ENCODE results near the gene NXPH3.

NXPH3 gene

DNA sequence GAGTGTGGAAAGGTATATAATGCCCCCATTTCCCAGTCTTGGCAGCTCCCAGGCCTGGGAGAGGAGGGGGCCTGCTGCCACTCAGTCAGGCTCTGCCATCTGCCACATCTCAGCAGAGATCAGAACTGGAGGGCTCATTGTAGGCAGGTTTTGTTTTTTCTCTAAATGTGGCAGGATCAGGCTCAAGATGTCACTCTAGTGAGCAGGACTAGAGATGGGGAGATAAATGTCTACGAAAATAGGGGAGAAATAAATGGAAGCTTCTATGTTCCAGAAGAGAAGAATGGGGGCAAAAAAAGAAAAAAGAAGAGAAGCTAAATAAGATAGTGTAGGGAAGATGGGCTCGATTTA lies 13.9 kb downstream of the NXPH3 start:
- Histone ChIP-seq H3K4me3 (ENCODE audit: low read depth in 1 of 2, low read length in 2 of 2) (no peak overlapping the region), H3K27ac (ENCODE audit: low read depth, low read length) (no peak overlapping the region), H3K36me3 (ENCODE audit: control insufficient read depth in 1 of 2, insufficient read depth in 2 of 2, low read length in 2 of 2) (peaks cover 2 to 4% of the 10 kb centered on the region in 2 donors), H3K9me3 (ENCODE audit: control insufficient read depth in 1 of 2, low read length in 2 of 2) (no peaks in the 10 kb centered on the region), H3K4me1 (ENCODE audit: control insufficient read depth in 1 of 2, insufficient read depth in 2 of 2, low read length in 2 of 2) (peaks cover 0 to 3% of the 10 kb centered on the region in 2 donors), H3K27me3 (ENCODE audit: control insufficient read depth in 1 of 2, insufficient read depth in 2 of 2, low read length in 2 of 2) (no peaks in the 10 kb centered on the region), H3K9ac (ENCODE audit: low read depth in 1 of 2, low read length in 2 of 2) (no peak overlapping the region)

GRCh38 chr17:49590874-49591273 lies 15.2 kb downstream of the NXPH3 start:
- Histone ChIP-seq H3K4me3 (ENCODE audit: low read depth in 1 of 2, low read length in 2 of 2) (no peak overlapping the region), H3K27ac (ENCODE audit: low read depth, low read length) (no peak overlapping the region), H3K9ac (ENCODE audit: low read depth in 1 of 2, low read length in 2 of 2) (no peak overlapping the region), H3K9me3 (ENCODE audit: control insufficient read depth in 1 of 2, low read length in 2 of 2) (no peaks in the 10 kb centered on the region), H3K36me3 (ENCODE audit: control insufficient read depth in 1 of 2, insufficient read depth in 2 of 2, low read length in 2 of 2) (peaks cover 4 to 7% of the 10 kb centered on the region in 2 donors), H3K4me1 (ENCODE audit: control insufficient read depth in 1 of 2, insufficient read depth in 2 of 2, low read length in 2 of 2) (peaks cover 0 to 4% of the 10 kb centered on the region in 2 donors), H3K27me3 (ENCODE audit: control insufficient read depth in 1 of 2, insufficient read depth in 2 of 2, low read length in 2 of 2) (no peaks in the 10 kb centered on the region)

- Histone ChIP-seq H3K27ac (ENCODE audit: low read depth, low read length) (no peak overlapping the region), H3K27me3 (ENCODE audit: control insufficient read depth in 1 of 2, insufficient read depth in 2 of 2, low read length in 2 of 2) (no peaks in the 10 kb centered on the region), H3K4me1 (ENCODE audit: control insufficient read depth in 1 of 2, insufficient read depth in 2 of 2, low read length in 2 of 2) (peaks cover 0 to 18% of the 10 kb centered on the region in 2 donors), H3K36me3 (ENCODE audit: control insufficient read depth in 1 of 2, insufficient read depth in 2 of 2, low read length in 2 of 2) (peaks cover 8% of the 10 kb centered on the region in 2 donors), H3K9ac (ENCODE audit: low read depth in 1 of 2, low read length in 2 of 2) (no peak overlapping the region), H3K9me3 (ENCODE audit: control insufficient read depth in 1 of 2, low read length in 2 of 2) (no peaks in the 10 kb centered on the region), H3K4me3 (ENCODE audit: low read depth in 1 of 2, low read length in 2 of 2) (no peak overlapping the region)
These were observed 16.6 kb downstream of the NXPH3 start for GRCh38 chr17:49592263-49592662.

- peaks cover 20 to 25% of the 10 kb centered on the region in 2 donors for H3K36me3 ChIP-seq (ENCODE audit: control insufficient read depth in 1 of 2, insufficient read depth in 2 of 2, low read length in 2 of 2)
- H3K27me3 ChIP-seq (ENCODE audit: control insufficient read depth in 1 of 2, insufficient read depth in 2 of 2, low read length in 2 of 2): no peaks in the 10 kb centered on the region
- H3K9ac ChIP-seq (ENCODE audit: low read depth in 1 of 2, low read length in 2 of 2): no peak overlapping the region
- H3K4me3 ChIP-seq (ENCODE audit: low read depth in 1 of 2, low read length in 2 of 2): no peak overlapping the region
- H3K4me1 ChIP-seq (ENCODE audit: control insufficient read depth in 1 of 2, insufficient read depth in 2 of 2, low read length in 2 of 2): peaks cover 8 to 29% of the 10 kb centered on the region in 2 donors
- H3K9me3 ChIP-seq (ENCODE audit: control insufficient read depth in 1 of 2, low read length in 2 of 2): no peaks in the 10 kb centered on the region
- no peak overlapping the region for H3K27ac ChIP-seq (ENCODE audit: low read depth, low read length)
These were observed 19.7 kb downstream of the NXPH3 start for GRCh38 chr17:49595328-49595727.

GRCh38 chr17:49595980-49596379 lies 20.3 kb downstream of the NXPH3 start:
- no peak overlapping the region for H3K27ac ChIP-seq (ENCODE audit: low read depth, low read length)
- H3K27me3 ChIP-seq (ENCODE audit: control insufficient read depth in 1 of 2, insufficient read depth in 2 of 2, low read length in 2 of 2): no peaks in the 10 kb centered on the region
- no peaks in the 10 kb centered on the region for H3K9me3 ChIP-seq (ENCODE audit: control insufficient read depth in 1 of 2, low read length in 2 of 2)
- peaks cover 26 to 30% of the 10 kb centered on the region in 2 donors for H3K36me3 ChIP-seq (ENCODE audit: control insufficient read depth in 1 of 2, insufficient read depth in 2 of 2, low read length in 2 of 2)
- H3K9ac ChIP-seq (ENCODE audit: low read depth in 1 of 2, low read length in 2 of 2): no peak overlapping the region
- H3K4me1 ChIP-seq (ENCODE audit: control insufficient read depth in 1 of 2, insufficient read depth in 2 of 2, low read length in 2 of 2): peaks cover 8 to 29% of the 10 kb centered on the region in 2 donors
- H3K4me3 ChIP-seq (ENCODE audit: low read depth in 1 of 2, low read length in 2 of 2): no peak overlapping the region

- Histone ChIP-seq H3K4me1 (ENCODE audit: control insufficient read depth in 1 of 2, insufficient read depth in 2 of 2, low read length in 2 of 2) (peaks cover 8 to 29% of the 10 kb centered on the region in 2 donors), H3K27me3 (ENCODE audit: control insufficient read depth in 1 of 2, insufficient read depth in 2 of 2, low read length in 2 of 2) (no peaks in the 10 kb centered on the region), H3K36me3 (ENCODE audit: control insufficient read depth in 1 of 2, insufficient read depth in 2 of 2, low read length in 2 of 2) (peaks cover 31 to 37% of the 10 kb centered on the region in 2 donors), H3K27ac (ENCODE audit: low read depth, low read length) (no peak overlapping the region), H3K4me3 (ENCODE audit: low read depth in 1 of 2, low read length in 2 of 2) (no peak overlapping the region), H3K9ac (ENCODE audit: low read depth in 1 of 2, low read length in 2 of 2) (no peak overlapping the region), H3K9me3 (ENCODE audit: control insufficient read depth in 1 of 2, low read length in 2 of 2) (no peaks in the 10 kb centered on the region)
These were observed 21.1 kb downstream of the NXPH3 start for GRCh38 chr17:49596613-49597244.

DNA sequence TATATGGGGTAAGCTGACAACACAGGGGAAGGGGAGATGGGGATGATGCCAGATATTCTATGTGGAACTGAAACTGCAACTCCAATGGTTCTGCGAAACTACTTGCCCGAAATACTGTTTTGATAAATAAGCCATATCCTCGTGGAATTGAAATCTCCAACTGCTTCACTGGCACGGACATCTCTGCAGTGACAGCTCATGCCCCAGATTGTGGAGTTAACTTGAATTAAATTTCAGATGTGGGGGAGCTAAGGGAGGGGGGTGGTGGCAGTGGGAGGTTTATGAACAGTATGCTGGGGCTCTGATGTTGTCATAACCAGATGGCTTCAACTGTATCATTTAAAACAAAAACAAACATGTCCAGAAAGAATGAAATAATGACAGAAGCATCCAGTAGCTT lies 21.8 kb downstream of the NXPH3 start:
- Histone ChIP-seq H3K4me1 (ENCODE audit: control insufficient read depth in 1 of 2, insufficient read depth in 2 of 2, low read length in 2 of 2) (peaks cover 8 to 29% of the 10 kb centered on the region in 2 donors), H3K9me3 (ENCODE audit: control insufficient read depth in 1 of 2, low read length in 2 of 2) (no peaks in the 10 kb centered on the region), H3K27ac (ENCODE audit: low read depth, low read length) (no peak overlapping the region), H3K36me3 (ENCODE audit: control insufficient read depth in 1 of 2, insufficient read depth in 2 of 2, low read length in 2 of 2) (peaks cover 36 to 44% of the 10 kb centered on the region in 2 donors), H3K4me3 (ENCODE audit: low read depth in 1 of 2, low read length in 2 of 2) (no peak overlapping the region), H3K27me3 (ENCODE audit: control insufficient read depth in 1 of 2, insufficient read depth in 2 of 2, low read length in 2 of 2) (no peaks in the 10 kb centered on the region), H3K9ac (ENCODE audit: low read depth in 1 of 2, low read length in 2 of 2) (no peak overlapping the region)

DNA sequence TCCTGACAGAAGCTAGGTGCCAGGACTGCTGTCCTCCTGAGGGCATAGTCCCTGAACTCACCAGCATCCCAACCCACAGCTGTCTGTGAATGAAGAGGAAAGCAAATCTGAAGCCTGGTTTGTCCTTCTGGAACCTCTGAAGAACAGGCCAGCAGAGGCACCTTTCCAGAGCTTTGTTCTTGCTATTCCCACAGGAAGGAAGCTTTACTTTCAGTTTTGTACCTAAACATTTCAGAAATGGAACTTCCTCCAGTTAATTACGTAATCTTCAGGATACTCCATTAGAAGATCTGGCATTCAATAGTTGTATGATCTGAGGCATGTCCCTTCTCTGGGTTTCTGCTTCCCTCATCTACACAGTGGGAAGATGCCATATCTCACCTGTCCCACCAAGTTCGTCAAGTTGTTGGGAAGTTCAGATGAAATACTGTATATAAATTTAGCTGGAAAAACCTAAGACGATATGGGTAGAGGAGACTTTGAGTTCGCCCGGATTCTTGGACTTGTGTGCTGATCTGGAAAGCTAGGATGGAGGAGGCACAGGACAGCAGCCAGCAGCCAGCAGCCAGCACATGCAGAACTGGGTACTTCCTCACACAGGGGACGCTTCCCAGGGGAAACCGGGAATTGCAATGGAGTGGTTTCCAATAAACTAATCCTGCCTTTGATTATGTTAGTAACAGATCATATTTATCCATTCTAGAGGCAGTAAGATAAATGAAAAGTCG lies 22.4 kb downstream of the NXPH3 start:
- Histone ChIP-seq H3K36me3 (ENCODE audit: control insufficient read depth in 1 of 2, insufficient read depth in 2 of 2, low read length in 2 of 2) (peaks cover 35 to 50% of the 10 kb centered on the region in 2 donors), H3K9ac (ENCODE audit: low read depth in 1 of 2, low read length in 2 of 2) (no peak overlapping the region), H3K27me3 (ENCODE audit: control insufficient read depth in 1 of 2, insufficient read depth in 2 of 2, low read length in 2 of 2) (no peaks in the 10 kb centered on the region), H3K4me3 (ENCODE audit: low read depth in 1 of 2, low read length in 2 of 2) (no peak overlapping the region), H3K4me1 (ENCODE audit: control insufficient read depth in 1 of 2, insufficient read depth in 2 of 2, low read length in 2 of 2) (peaks cover 8 to 29% of the 10 kb centered on the region in 2 donors), H3K27ac (ENCODE audit: low read depth, low read length) (no peak overlapping the region), H3K9me3 (ENCODE audit: control insufficient read depth in 1 of 2, low read length in 2 of 2) (no peaks in the 10 kb centered on the region)

- H3K9me3 ChIP-seq (ENCODE audit: control insufficient read depth in 1 of 2, low read length in 2 of 2): no peaks in the 10 kb centered on the region
- no peaks in the 10 kb centered on the region for H3K27me3 ChIP-seq (ENCODE audit: control insufficient read depth in 1 of 2, insufficient read depth in 2 of 2, low read length in 2 of 2)
- H3K27ac ChIP-seq (ENCODE audit: low read depth, low read length): no peak overlapping the region
- peaks cover 8 to 29% of the 10 kb centered on the region in 2 donors for H3K4me1 ChIP-seq (ENCODE audit: control insufficient read depth in 1 of 2, insufficient read depth in 2 of 2, low read length in 2 of 2)
- H3K4me3 ChIP-seq (ENCODE audit: low read depth in 1 of 2, low read length in 2 of 2): no peak overlapping the region
- no peak overlapping the region for H3K9ac ChIP-seq (ENCODE audit: low read depth in 1 of 2, low read length in 2 of 2)
- H3K36me3 ChIP-seq (ENCODE audit: control insufficient read depth in 1 of 2, insufficient read depth in 2 of 2, low read length in 2 of 2): peaks cover 43 to 58% of the 10 kb centered on the region in 2 donors
These were observed 23.2 kb downstream of the NXPH3 start for GRCh38 chr17:49598918-49599317.

DNA sequence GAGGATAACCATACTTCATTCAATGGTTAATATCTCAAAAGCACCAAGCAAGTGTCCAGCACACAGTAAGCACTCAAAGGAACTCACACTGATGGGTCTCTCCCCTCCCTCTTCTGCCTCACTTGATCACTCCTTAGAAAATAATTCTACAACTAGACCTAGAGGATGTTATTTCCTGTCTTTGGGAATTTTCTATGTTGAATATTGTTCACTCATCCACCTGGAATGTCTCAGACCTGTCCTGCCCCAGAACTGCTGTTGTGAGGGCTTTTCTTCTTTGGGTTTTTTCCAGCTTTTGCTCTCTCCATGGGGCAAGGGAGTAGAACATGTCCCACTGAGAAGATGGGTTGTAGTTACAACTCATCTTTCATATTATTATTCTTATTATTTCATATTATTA lies 25.3 kb downstream of the NXPH3 start:
- H3K36me3 ChIP-seq (ENCODE audit: control insufficient read depth in 1 of 2, insufficient read depth in 2 of 2, low read length in 2 of 2): peaks cover 51 to 68% of the 10 kb centered on the region in 2 donors

More for the DNA sequence above, 25.3 kb downstream of the NXPH3 start:
- peaks cover 8 to 27% of the 10 kb centered on the region in 2 donors for H3K4me1 ChIP-seq (ENCODE audit: control insufficient read depth in 1 of 2, insufficient read depth in 2 of 2, low read length in 2 of 2)
- no peak overlapping the region for H3K4me3 ChIP-seq (ENCODE audit: low read depth in 1 of 2, low read length in 2 of 2)
- no peaks in the 10 kb centered on the region for H3K9me3 ChIP-seq (ENCODE audit: control insufficient read depth in 1 of 2, low read length in 2 of 2)
- H3K9ac ChIP-seq (ENCODE audit: low read depth in 1 of 2, low read length in 2 of 2): no peak overlapping the region
- H3K27me3 ChIP-seq (ENCODE audit: control insufficient read depth in 1 of 2, insufficient read depth in 2 of 2, low read length in 2 of 2): no peaks in the 10 kb centered on the region
- H3K27ac ChIP-seq (ENCODE audit: low read depth, low read length): no peak overlapping the region

All from duodenal mucosa (tissue), 2 donors.